Neural progenitor cell (in vitro differentiated cells): ENCODE results near the gene RAB6B. TPM values are rescaled to one million over a fixed set of nuclear protein-coding genes. Genes with fewer than 3 reads are reported as not detected.

Source experiments
- DNase-seq: peaks from one replicate; pipeline ENCODE4 v3.0.0-alpha.2; 2016; ENCODE audit warnings: low spot score
- H2AFZ ChIP-seq: fragments of 200-600 bp; sonication (generic); replicated peaks from 2 replicates; pipeline ENCODE4 v1.6.1; 2016; ENCODE audit warnings: antibody characterized with exemption
- H3F3A ChIP-seq: fragments of 200-600 bp; sonication (generic); 2 replicates; pipeline ENCODE4 v1.6.1; 2016; ENCODE audit warnings: antibody characterized with exemption, low read depth
- H3K27ac ChIP-seq: fragments of 200-600 bp; sonication (generic); 2 replicates; pipeline ENCODE4 v1.5.1; 2016; ENCODE audit warnings: mild to moderate bottlenecking
- H3K27me3 ChIP-seq: fragments of 200-600 bp; sonication (generic); 2 replicates; pipeline ENCODE4 v1.6.1; 2016; ENCODE audit warnings: mild to moderate bottlenecking, moderate library complexity
- H3K36me3 ChIP-seq: fragments of 200-600 bp; sonication (generic); 2 replicates; pipeline ENCODE4 v1.5.1; 2016
- H3K4me1 ChIP-seq: fragments of 200-600 bp; sonication (generic); 2 replicates; pipeline ENCODE4 v1.6.1; 2016; ENCODE audit warnings: mixed run types
- H3K4me2 ChIP-seq: fragments of 200-600 bp; sonication (generic); 2 replicates; pipeline ENCODE4 v1.6.1; 2016
- H3K4me3 ChIP-seq: fragments of 200-600 bp; sonication (generic); 2 replicates; pipeline ENCODE4 v1.5.1; 2016
- H3K79me2 ChIP-seq: fragments of 200-600 bp; sonication (generic); 2 replicates; pipeline ENCODE4 v1.6.1; 2016; ENCODE audit warnings: low read depth
- H3K9ac ChIP-seq: fragments of 200-600 bp; sonication (generic); 2 replicates; pipeline ENCODE4 v1.6.1; 2016
- H3K9me3 ChIP-seq: fragments of 200-600 bp; sonication (generic); 2 replicates; pipeline ENCODE4 v1.5.1; 2016; ENCODE audit warnings: low read depth
- H4K20me1 ChIP-seq: fragments of 200-600 bp; sonication (generic); 2 replicates; pipeline ENCODE4 v1.6.1; 2016; ENCODE audit warnings: low read depth
- H3K27ac Mint-ChIP-seq: 3 replicates; pipeline ENCODE4 v1.8.0; 2021; ENCODE audit warnings: mixed read lengths
- H3K27me3 Mint-ChIP-seq: 2 replicates; pipeline ENCODE4 v1.8.0; 2022; ENCODE audit warnings: low read depth, mild to moderate bottlenecking, inconsistent platforms, moderate library complexity, mixed read lengths; ENCODE audit not compliant: insufficient read depth
- H3K36me3 Mint-ChIP-seq: 3 replicates; pipeline ENCODE4 v1.8.0; 2021; ENCODE audit warnings: mixed read lengths
- H3K4me1 Mint-ChIP-seq: 3 replicates; pipeline ENCODE4 v1.8.0; 2021; ENCODE audit warnings: mixed read lengths
- H3K4me3 Mint-ChIP-seq: 3 replicates; pipeline ENCODE4 v1.8.0; 2021; ENCODE audit warnings: mild to moderate bottlenecking, moderate library complexity, mixed read lengths
- H3K9me3 Mint-ChIP-seq: 3 replicates; pipeline ENCODE4 v1.8.0; 2020; ENCODE audit warnings: mixed read lengths
- EZH2 ChIP-seq: fragments of 200-600 bp; sonication (generic); IDR thresholded peaks from 2 replicates; pipeline ENCODE4 v1.6.1; 2017; ENCODE audit warnings: antibody characterized with exemption, mild to moderate bottlenecking, moderate library complexity
- EZH2phosphoT487 ChIP-seq: fragments of 200-600 bp; sonication (generic); IDR thresholded peaks from 2 replicates; pipeline ENCODE4 v1.6.1; 2017; ENCODE audit warnings: antibody characterized with exemption
- total RNA-seq: library from RNA; depleted of rRNA; stranded (reverse); fragments of >200 nt; gene quantifications from 2 replicates; pipeline ENCODE4 v1.2.3, GENCODE V29; 2015; ENCODE audit warnings: low replicate concordance
- TF ChIP-seq, protein P1 (sequence below): fragments of 200-600 bp; sonication (generic); IDR thresholded peaks from 2 replicates; pipeline ENCODE4 v1.5.1; 2017; ENCODE audit warnings: antibody characterized with exemption, mild to moderate bottlenecking

The RAB6B gene
- total RNA-seq, 1 donor from 2014 or later, result 7.7 TPM

DNA sequence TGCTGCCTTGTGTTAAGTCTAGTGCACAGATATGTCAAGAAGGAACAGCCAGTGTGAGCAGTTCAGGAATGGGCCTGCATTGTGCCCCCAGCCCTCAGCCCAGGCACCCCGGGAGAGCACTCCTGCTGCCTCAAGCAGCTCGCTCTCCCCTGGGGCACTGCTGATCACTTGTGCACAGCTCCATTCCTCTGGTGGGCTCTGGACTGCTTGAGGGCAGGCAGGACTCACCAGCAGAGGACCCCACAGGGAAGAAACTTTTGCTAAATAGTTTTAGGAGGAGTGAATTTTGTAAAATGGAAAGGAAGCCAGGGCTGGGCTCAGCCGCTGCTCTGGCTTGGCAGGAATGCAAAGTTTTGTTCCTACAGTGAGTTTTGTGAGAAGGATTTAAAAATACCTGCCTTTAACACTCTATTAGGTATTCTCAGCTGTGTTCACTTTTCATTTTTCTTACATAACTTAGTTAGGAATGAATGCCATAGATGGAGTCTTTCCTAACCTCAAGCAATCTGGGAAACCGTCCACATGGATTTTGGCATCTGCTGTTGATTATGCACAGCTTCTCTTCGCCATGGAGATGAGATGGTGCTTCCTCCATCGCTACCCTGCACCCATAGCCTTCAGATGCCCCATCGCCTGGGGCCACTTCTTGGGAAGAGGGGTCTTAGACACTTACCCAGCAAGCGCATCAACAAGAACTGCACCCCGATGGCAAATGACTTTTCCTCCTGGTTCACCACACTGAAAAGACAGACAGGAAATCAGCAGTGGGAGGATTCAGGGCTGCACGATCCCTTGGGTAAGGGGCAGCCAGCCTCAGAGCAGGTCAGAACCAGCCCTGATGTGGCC is 42.3 kb upstream of the RAB6B start:
- Histone ChIP-seq H3K27ac (no peak overlapping the region), H3K27me3 (no peaks in the 10 kb centered on the region)

DNA sequence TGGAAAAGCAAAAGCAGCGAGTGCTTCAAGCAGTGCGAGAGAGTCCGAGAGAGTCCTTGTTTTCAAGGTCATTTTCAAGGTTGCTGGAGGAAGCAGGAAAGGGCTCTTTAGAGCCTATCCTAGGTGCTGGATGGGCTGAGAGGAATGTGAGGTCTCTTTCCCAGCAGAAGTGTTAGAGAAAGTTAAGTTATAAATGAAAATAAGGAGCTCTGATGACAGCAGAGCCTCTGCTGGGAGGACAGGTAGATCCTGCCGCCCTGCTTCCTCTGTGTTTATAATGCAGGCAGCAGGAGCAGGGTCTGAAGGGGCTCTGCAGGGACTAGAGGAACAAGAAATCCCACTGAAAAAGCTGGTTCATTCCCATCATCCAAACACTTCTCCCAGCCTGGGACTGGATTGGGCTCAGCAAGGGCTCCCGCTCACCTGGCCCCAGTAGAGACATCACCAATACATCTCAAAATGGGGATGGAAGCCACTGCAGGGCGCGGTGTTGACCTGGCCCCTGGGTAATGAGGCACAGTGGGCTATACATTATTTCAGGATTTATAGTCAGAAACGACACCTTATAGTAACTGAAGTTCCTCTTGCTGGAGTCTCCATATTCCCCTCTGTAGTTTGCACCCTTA is 41.5 kb upstream of the RAB6B start:
- no peak overlapping the region for H2AFZ ChIP-seq
- peaks cover 4% of the 10 kb centered on the region for H3K27me3 Mint-ChIP-seq

More for the DNA sequence above, 42.3 kb upstream of the RAB6B start:
- H3K4me3 ChIP-seq, result no peak overlapping the region
- H3K79me2 ChIP-seq, result no peaks in the 10 kb centered on the region
- no peaks in the 10 kb centered on the region for H3K36me3 ChIP-seq
- TF ChIP-seq EZH2 (no peak), EZH2phosphoT487 (no peak)
- TF ChIP-seq, protein P1, sequence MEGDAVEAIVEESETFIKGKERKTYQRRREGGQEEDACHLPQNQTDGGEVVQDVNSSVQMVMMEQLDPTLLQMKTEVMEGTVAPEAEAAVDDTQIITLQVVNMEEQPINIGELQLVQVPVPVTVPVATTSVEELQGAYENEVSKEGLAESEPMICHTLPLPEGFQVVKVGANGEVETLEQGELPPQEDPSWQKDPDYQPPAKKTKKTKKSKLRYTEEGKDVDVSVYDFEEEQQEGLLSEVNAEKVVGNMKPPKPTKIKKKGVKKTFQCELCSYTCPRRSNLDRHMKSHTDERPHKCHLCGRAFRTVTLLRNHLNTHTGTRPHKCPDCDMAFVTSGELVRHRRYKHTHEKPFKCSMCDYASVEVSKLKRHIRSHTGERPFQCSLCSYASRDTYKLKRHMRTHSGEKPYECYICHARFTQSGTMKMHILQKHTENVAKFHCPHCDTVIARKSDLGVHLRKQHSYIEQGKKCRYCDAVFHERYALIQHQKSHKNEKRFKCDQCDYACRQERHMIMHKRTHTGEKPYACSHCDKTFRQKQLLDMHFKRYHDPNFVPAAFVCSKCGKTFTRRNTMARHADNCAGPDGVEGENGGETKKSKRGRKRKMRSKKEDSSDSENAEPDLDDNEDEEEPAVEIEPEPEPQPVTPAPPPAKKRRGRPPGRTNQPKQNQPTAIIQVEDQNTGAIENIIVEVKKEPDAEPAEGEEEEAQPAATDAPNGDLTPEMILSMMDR, result no peak
- no peaks in the 10 kb centered on the region for H3K4me1 ChIP-seq
- peaks cover 6% of the 10 kb centered on the region for H3K4me1 Mint-ChIP-seq
- no peak overlapping the region for H3K27ac Mint-ChIP-seq
- H2AFZ ChIP-seq, result no peak overlapping the region
- no peak overlapping the region for H3K4me3 Mint-ChIP-seq
- no peaks in the 10 kb centered on the region for H3K36me3 Mint-ChIP-seq
- H4K20me1 ChIP-seq, result no peaks in the 10 kb centered on the region
- no peak overlapping the region for H3K4me2 ChIP-seq
- H3F3A ChIP-seq, result no peaks in the 10 kb centered on the region
- H3K9ac ChIP-seq, result no peak overlapping the region
- H3K9me3 Mint-ChIP-seq, result no peaks in the 10 kb centered on the region
- DNase-seq, result no peak
- peaks cover 4% of the 10 kb centered on the region for H3K27me3 Mint-ChIP-seq
- H3K9me3 ChIP-seq, result no peaks in the 10 kb centered on the region

DNA sequence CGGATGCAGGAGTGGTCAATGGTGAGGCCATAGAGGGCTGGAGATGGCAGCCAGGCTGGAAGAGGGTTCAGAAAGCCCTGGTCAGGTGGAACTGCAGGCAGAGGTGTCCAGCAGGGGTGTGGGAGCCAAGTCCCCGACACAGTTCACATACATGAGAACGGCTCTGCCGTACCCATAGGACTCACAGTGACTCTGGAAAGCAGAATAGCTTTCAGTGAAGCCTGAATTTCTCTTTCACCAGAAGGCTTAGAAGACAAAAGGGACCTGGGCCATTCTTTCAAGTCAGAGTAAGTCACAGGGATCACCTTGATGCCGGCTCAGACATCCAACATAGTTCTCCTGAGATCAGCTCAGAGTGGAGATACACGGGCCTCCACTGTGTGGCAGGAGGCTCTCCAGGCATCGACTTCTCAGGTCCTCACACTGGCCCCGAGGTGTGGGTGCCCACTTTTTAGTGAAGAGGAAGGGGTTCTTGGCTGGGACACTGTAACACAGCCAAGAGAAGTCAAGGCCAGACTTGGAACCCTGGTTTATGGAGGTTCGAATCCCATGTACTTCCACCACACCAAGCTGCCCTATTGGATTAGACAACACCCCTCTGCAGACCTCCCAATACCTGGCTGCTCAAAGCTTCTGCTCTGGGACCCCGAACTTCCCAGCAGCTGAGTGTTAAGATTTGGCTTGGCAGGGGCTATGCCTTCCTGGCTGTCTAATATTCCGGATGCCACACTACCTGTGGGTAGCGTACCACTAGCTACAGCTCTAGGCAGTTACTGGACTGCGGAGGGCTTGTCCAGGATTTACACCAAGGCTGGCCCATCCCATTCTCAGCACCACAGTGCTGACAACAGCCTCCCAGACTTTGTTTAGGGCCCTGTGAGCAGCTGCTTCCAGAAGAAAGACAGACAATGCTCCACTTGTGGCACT is 40.4 kb upstream of the RAB6B start:
- no peaks in the 10 kb centered on the region for H3K36me3 ChIP-seq

More for the DNA sequence above, 41.5 kb upstream of the RAB6B start:
- Histone ChIP-seq H3K27ac (no peak overlapping the region), H3K4me3 (no peak overlapping the region), H3K9me3 (no peaks in the 10 kb centered on the region), H3K4me2 (no peak overlapping the region), H3K79me2 (no peaks in the 10 kb centered on the region), H4K20me1 (no peaks in the 10 kb centered on the region), H3K4me1 (no peaks in the 10 kb centered on the region), H3K36me3 (no peaks in the 10 kb centered on the region), H3K27me3 (no peaks in the 10 kb centered on the region), H3K9ac (no peak overlapping the region), H3F3A (no peaks in the 10 kb centered on the region)
- no peaks in the 10 kb centered on the region for H3K9me3 Mint-ChIP-seq
- no peak overlapping the region for H3K4me3 Mint-ChIP-seq
- TF ChIP-seq, protein P1, result no peak
- TF ChIP-seq EZH2phosphoT487 (no peak), EZH2 (no peak)
- peaks cover 6% of the 10 kb centered on the region for H3K4me1 Mint-ChIP-seq
- no peak for DNase-seq
- no peak overlapping the region for H3K27ac Mint-ChIP-seq
- H3K36me3 Mint-ChIP-seq, result no peaks in the 10 kb centered on the region

More for the DNA sequence above, 40.4 kb upstream of the RAB6B start:
- H3K27me3 Mint-ChIP-seq, result peaks cover 4% of the 10 kb centered on the region
- TF ChIP-seq, protein P1, result no peak
- TF ChIP-seq EZH2phosphoT487, result no peak
- TF ChIP-seq EZH2, result no peak
- no peaks in the 10 kb centered on the region for H3K4me1 Mint-ChIP-seq
- no peak overlapping the region for H3K27ac Mint-ChIP-seq
- H3K36me3 Mint-ChIP-seq, result no peaks in the 10 kb centered on the region
- no peak for DNase-seq
- H3K9me3 Mint-ChIP-seq, result no peaks in the 10 kb centered on the region
- no peak overlapping the region for H3K9ac ChIP-seq
- H3K79me2 ChIP-seq, result no peaks in the 10 kb centered on the region
- H3K9me3 ChIP-seq, result no peaks in the 10 kb centered on the region
- H3K4me2 ChIP-seq, result no peak overlapping the region
- H2AFZ ChIP-seq, result no peak overlapping the region
- H4K20me1 ChIP-seq, result no peaks in the 10 kb centered on the region
- H3K4me1 ChIP-seq, result no peaks in the 10 kb centered on the region
- H3K27me3 ChIP-seq, result no peaks in the 10 kb centered on the region
- no peak overlapping the region for H3K27ac ChIP-seq
- no peak overlapping the region for H3K4me3 Mint-ChIP-seq
- no peaks in the 10 kb centered on the region for H3F3A ChIP-seq
- H3K4me3 ChIP-seq, result no peak overlapping the region
